ENCODE results near the gene XYLT1. TPM values are rescaled to one million over a fixed set of nuclear protein-coding genes. Genes with fewer than 3 reads are reported as not detected.

Gene XYLT1
- total RNA-seq, 1 experiment from 2014 or later = 14.5 TPM

DNA sequence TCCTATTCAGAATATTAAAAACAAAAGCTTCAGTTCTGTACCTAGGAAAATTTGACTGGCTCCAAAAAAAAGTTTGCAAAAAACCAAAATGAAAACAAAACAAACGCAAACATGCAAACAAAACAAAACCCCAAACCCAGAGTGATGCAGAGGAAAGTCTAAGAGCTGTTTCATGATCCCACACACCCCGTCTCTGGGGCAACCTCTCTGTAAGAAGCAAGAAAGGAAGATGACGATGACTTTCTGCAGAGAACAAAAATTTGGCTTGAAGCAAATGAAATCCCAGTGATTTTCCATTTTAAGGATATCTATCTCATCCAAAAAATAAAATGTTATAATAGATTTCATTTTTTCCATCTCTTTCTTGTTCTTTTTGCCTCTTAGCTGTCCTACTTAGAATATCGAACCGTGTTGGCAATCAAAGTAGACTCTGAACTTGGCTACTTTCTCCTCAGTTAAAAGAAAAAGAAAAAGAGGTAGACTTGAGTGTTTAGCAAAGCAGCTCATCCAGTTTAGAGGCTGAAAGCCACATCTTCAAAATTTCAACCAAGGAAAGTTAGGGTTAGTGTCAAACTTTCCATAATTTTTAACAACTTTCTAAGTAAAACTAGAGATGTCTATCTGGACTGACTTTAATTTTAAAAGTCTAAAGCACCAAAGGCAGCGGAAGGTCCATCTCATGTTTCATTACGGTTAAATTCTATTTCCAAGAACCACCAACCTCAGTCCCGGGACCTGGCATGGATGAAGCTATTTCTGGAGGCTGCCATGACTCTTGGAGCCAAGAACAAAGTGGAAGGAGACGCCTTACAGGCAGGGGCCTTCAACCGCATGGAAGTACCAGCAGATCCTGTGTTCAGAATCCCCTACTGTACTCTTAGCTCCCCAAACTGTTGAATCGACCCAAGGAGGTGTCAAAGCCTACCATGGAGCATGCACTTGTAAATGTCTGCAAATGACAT lies 180.8 kb downstream of the XYLT1 start:
- H2BK15ac ChIP-seq (ENCODE audit: low read depth, low read length) = no peak overlapping the region
- no peak overlapping the region for H3K23ac ChIP-seq (ENCODE audit: insufficient read length, low read depth, low read length)
- H3K79me1 ChIP-seq (ENCODE audit: insufficient read depth, low read depth, low read length, poor library complexity, severe bottlenecking) = no peaks in the 10 kb centered on the region
- Mint-ChIP-seq H3K4me3 (no peak overlapping the region), H3K36me3 (ENCODE audit: insufficient read depth in 1 of 3, low read depth in 3 of 3) (no peaks in the 10 kb centered on the region), H3K4me1 (peaks cover 30 to 34% of the 10 kb centered on the region in 2 experiments), H3K27ac (no peak overlapping the region; a peak in 1 of 7 replicates), H3K9me3 (no peaks in the 10 kb centered on the region), H3K27me3 (ENCODE audit: low read depth) (no peaks in the 10 kb centered on the region)
- DNase-seq = no peak
- H3K4me2 ChIP-seq (ENCODE audit: insufficient read depth, insufficient read length, low read length) = no peak overlapping the region
- H3K9me3 ChIP-seq (ENCODE audit: control insufficient read depth, low read depth, low read length) = no peaks in the 10 kb centered on the region
- TF ChIP-seq CTCF (conservative IDR thresholded peaks at IDR 0.05) = no peak
- H3K4ac ChIP-seq (ENCODE audit: low read depth, low read length) = no peak overlapping the region
- H4K20me1 ChIP-seq (ENCODE audit: control insufficient read depth, insufficient read depth, insufficient read length) = no peaks in the 10 kb centered on the region
- no peak overlapping the region for H3K56ac ChIP-seq (ENCODE audit: insufficient read length, low read depth, low read length)
- no peak overlapping the region for H2BK12ac ChIP-seq (ENCODE audit: insufficient read length, low read depth, low read length)
- no peak overlapping the region for H3K14ac ChIP-seq (ENCODE audit: insufficient read depth, low read length)
- no peaks in the 10 kb centered on the region for H3K4me1 ChIP-seq (ENCODE audit: insufficient read depth, low read length)
- H4K5ac ChIP-seq (ENCODE audit: insufficient read length, low read depth, low read length) = no peak overlapping the region
- no peaks in the 10 kb centered on the region for H3K23me2 ChIP-seq (ENCODE audit: insufficient read length, low read depth, low read length, poor library complexity, severe bottlenecking)
- no peak overlapping the region for H3K27ac ChIP-seq (ENCODE audit: insufficient read length, low read depth, low read length)
- H3K79me2 ChIP-seq (ENCODE audit: insufficient read depth, low read length) = no peaks in the 10 kb centered on the region
- WGBS (ENCODE audit: extremely low coverage, insufficient read length, low lambda C conversion rate) = no CpG with 5 or more reads among the region's 11 CpGs
- H3K18ac ChIP-seq (ENCODE audit: insufficient read length, low read depth, low read length) = no peak overlapping the region
- no peak overlapping the region for H4K91ac ChIP-seq (ENCODE audit: insufficient read length, low read depth, low read length)
- H2AK5ac ChIP-seq (ENCODE audit: insufficient read length, low read length) = no peak overlapping the region
- H3T11ph ChIP-seq (ENCODE audit: low read length) = no peak overlapping the region
- no peak overlapping the region for H2BK20ac ChIP-seq (ENCODE audit: low read depth, low read length, poor library complexity, severe bottlenecking)
- H3K27me3 ChIP-seq (ENCODE audit: insufficient read depth, low read length) = no peaks in the 10 kb centered on the region
- H2AFZ ChIP-seq (ENCODE audit: low read length) = no peak overlapping the region
- no peak overlapping the region for H4K8ac ChIP-seq (replicated peaks; ENCODE audit: insufficient read length, low read depth, low read length)
- H2BK120ac ChIP-seq (ENCODE audit: low read depth, low read length, poor library complexity, severe bottlenecking) = no peak overlapping the region
- no peak overlapping the region for H2BK5ac ChIP-seq (ENCODE audit: insufficient read length, low read length)
- no peak overlapping the region for H3K9ac ChIP-seq (ENCODE audit: extremely low read depth, insufficient read length, low read length)

Data from H9 (cell line).